ENCODE results near the gene ERICH3. TPM values are rescaled to one million over a fixed set of nuclear protein-coding genes. Genes with fewer than 3 reads are reported as not detected.

Gene ERICH3
- total and polyA plus RNA-seq, 10 of the 15 experiments (the other 5 are each of a cell fraction or from before 2014, with no cell fraction given): 0.03 to 0.09 (median 0.08) TPM; not detected in 7

DNA sequence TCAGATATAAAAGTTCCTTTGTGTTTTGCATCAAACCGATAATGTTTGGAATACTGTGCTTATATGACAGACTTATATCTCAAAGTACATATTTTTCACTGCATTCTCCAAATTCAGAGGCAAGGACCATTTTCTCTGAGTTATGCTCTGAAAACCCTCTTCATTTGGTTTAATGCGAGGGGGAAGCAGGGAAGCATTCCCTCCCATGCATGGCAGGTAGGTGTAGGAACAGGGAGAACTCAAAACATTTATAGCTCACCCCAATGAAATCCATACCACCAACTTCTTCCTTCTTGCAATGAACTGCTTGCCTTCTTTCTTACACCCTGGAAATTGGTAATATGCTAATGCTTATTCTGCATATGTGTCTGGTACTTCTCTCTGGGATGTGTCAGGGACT is 10.7 kb upstream of the ERICH3 start:
- SMC1A ChIA-PET (ENCODE audit: uncharacterized antibody, unreplicated experiment): interaction anchor here (2.1 kb wide), 1 partner anchor 49 kb away, joined by 6 read pairs; no protein-coding TSS in a partner anchor
- in situ Hi-C loops (cut with MboI): loop anchor here (10.0 kb wide), 1 partner anchor 840 kb away; no protein-coding TSS in a partner anchor

DNA sequence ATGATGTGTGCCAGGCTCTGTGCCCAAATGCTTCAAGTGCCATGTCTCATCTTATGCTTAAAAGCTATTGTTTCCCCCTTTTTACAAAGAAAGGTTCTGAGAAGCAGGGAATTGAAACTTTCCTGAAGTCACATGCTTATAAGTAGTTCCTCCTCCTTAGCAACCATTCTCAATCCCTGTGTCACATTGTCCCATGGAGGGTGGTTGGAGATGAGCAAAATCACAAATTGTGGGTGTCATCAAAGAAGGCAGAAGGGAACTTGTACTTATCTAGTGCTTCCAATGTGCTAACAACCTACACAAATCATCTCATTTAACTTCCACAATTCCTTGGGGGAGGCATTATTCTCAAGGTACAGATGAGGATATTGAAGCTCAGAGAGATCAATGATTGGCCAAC is 10.1 kb upstream of the ERICH3 start:
- no TSS peak for BruUV-seq (replicated peaks)
- H3K4me2 ChIP-seq (ENCODE audit: control insufficient read depth, insufficient read depth): no peak overlapping the region
- FAIRE-seq (no peak), DNase-seq (ENCODE audit: low read depth, low spot score) (no peak), ATAC-seq (no peak)
- no peak overlapping the region for H2AFZ ChIP-seq (ENCODE audit: control insufficient read depth, low read depth, low read length)
- no peak overlapping the region for H3K27ac ChIP-seq (ENCODE audit: control insufficient read depth, insufficient read depth)
- RAD21 ChIA-PET (ENCODE audit: unreplicated experiment): no interaction called here
- SMC1A ChIA-PET (ENCODE audit: uncharacterized antibody, unreplicated experiment): interaction anchor here (2.1 kb wide), 1 partner anchor 50 kb away, joined by 6 read pairs; no protein-coding TSS in a partner anchor
- POLR2A ChIA-PET: interaction anchor here (0.6 kb wide), 1 partner anchor 781 kb away, joined by 3 read pairs; no protein-coding TSS in a partner anchor
- H3K4me3 ChIP-seq: no peak overlapping the region
- no peaks in the 10 kb centered on the region for H3K27me3 ChIP-seq (replicated peaks in 1 of 2; ENCODE audit: control insufficient read depth in 2 of 2, insufficient read depth in 2 of 2, low read length in 1 of 2)
- H3K9me3 ChIP-seq (replicated peaks; ENCODE audit: control insufficient read depth, insufficient read depth, low read length): no peaks in the 10 kb centered on the region; the same call in 2 of the 3 replicates
- CTCF ChIA-PET: interaction anchor here (0.6 kb wide), 1 partner anchor 198 kb away, joined by 3 read pairs; no protein-coding TSS in a partner anchor
- H3K36me3 ChIP-seq (ENCODE audit: control insufficient read depth in 2 of 2, insufficient read depth in 2 of 2, low read length in 1 of 2): no peaks in the 10 kb centered on the region
- no peaks in the 10 kb centered on the region for H4K20me1 ChIP-seq (ENCODE audit: control insufficient read depth, insufficient read depth)
- intact Hi-C loops (cut with micrococcal nuclease; ENCODE audit: unreplicated experiment) (loop anchor here (5.0 to 10.0 kb wide), 2 partner anchors 106 to 679 kb away; no protein-coding TSS in a partner anchor), in situ Hi-C loops (cut with MboI) (loop anchor here (10.0 kb wide), 1 partner anchor 839 kb away; no protein-coding TSS in a partner anchor)
- H3K4me1 ChIP-seq (ENCODE audit: control insufficient read depth, insufficient read depth, low read length): peaks cover 13% of the 10 kb centered on the region
- H3K9ac ChIP-seq (ENCODE audit: control insufficient read depth, insufficient read depth, low read length): no peak overlapping the region
- TF ChIP-seq HDAC6 (IDR thresholded peaks at IDR 0.05; ENCODE audit: unreplicated experiment): no peak
- TF ChIP-seq BHLHE40 (IDR thresholded peaks at IDR 0.05; ENCODE audit: borderline replicate concordance in 1 of 2, low read depth in 2 of 2, low read length in 1 of 2): no peak
- no peak for TF ChIP-seq ZNF24 (IDR thresholded peaks at IDR 0.05)
- no peaks in the 10 kb centered on the region for H3K79me2 ChIP-seq (ENCODE audit: control insufficient read depth, insufficient read depth, low read length)

More for the DNA sequence above, 10.7 kb upstream of the ERICH3 start:
- ChIA-PET POLR2A (no interaction called here), RAD21 (ENCODE audit: unreplicated experiment) (no interaction called here), CTCF (no interaction called here)
- no TSS peak for BruUV-seq (replicated peaks)
- WGBS (ENCODE audit: insufficient coverage, insufficient replicate concordance, low lambda C conversion rate, missing lambda C conversion rate): 96% methylated on average over 2 of the region's 2 CpGs
- Histone ChIP-seq H3K9ac (ENCODE audit: control insufficient read depth, insufficient read depth, low read length) (no peak overlapping the region), H3K27me3 (replicated peaks in 1 of 2; ENCODE audit: control insufficient read depth in 2 of 2, insufficient read depth in 2 of 2, low read length in 1 of 2) (no peaks in the 10 kb centered on the region), H3K79me2 (ENCODE audit: control insufficient read depth, insufficient read depth, low read length) (no peaks in the 10 kb centered on the region), H4K20me1 (ENCODE audit: control insufficient read depth, insufficient read depth) (no peaks in the 10 kb centered on the region), H3K4me2 (ENCODE audit: control insufficient read depth, insufficient read depth) (no peak overlapping the region), H3K9me3 (replicated peaks; ENCODE audit: control insufficient read depth, insufficient read depth, low read length) (no peaks in the 10 kb centered on the region; the same call in 2 of the 3 replicates), H3K36me3 (ENCODE audit: control insufficient read depth in 2 of 2, insufficient read depth in 2 of 2, low read length in 1 of 2) (no peaks in the 10 kb centered on the region), H3K4me3 (no peak overlapping the region), H3K4me1 (ENCODE audit: control insufficient read depth, insufficient read depth, low read length) (peaks cover 13% of the 10 kb centered on the region), H2AFZ (ENCODE audit: control insufficient read depth, low read depth, low read length) (no peak overlapping the region), H3K27ac (ENCODE audit: control insufficient read depth, insufficient read depth) (no peak overlapping the region)
- no peak for TF ChIP-seq TAF1 (IDR thresholded peaks at IDR 0.05; ENCODE audit: borderline replicate concordance, low read depth, low read length)
- no peak for TF ChIP-seq SP1 (IDR thresholded peaks at IDR 0.05; ENCODE audit: low read depth, low read length)
- TF ChIP-seq JUNB (IDR thresholded peaks at IDR 0.05): no peak
- no peak for TF ChIP-seq ASH2L (IDR thresholded peaks at IDR 0.05; ENCODE audit: borderline replicate concordance, low read depth)
- no peak for TF ChIP-seq FOXK2 (IDR thresholded peaks at IDR 0.05)
- no peak for TF ChIP-seq ETV6 (conservative IDR thresholded peaks at IDR 0.05 in 1 of 2, IDR thresholded peaks at IDR 0.05 in 1 of 2; ENCODE audit: borderline replicate concordance in 1 of 2, low read depth in 1 of 2)
- intact Hi-C loops (cut with micrococcal nuclease; ENCODE audit: unreplicated experiment): loop anchor here (5.0 to 10.0 kb wide), 2 partner anchors 107 to 680 kb away; no protein-coding TSS in a partner anchor
- no peak for DNase-seq (ENCODE audit: low read depth, low spot score)
- FAIRE-seq: no peak
- ATAC-seq: no peak
